Lower leg skin (tissue), 4 donors: ENCODE data around the gene TNNI2. TPM values are rescaled to one million over a fixed set of nuclear protein-coding genes. Genes with fewer than 3 reads are reported as not detected.
A peak's percentile ranks its signal among the peaks of the same experiment; 100 is the strongest.

Experiments used
- DNase-seq, 2 donors: peaks; one replicate each; pipeline ENCODE4 v3.0.0-alpha.2; 2019; ENCODE audit warnings: low spot score in 2 of 2
- H3K4me3 ChIP-seq: fragments of 200-600 bp; sonication (generic); 2 replicates; pipeline ENCODE4 v1.5.1; 2017; ENCODE audit warnings: mild to moderate bottlenecking, low read depth; ENCODE audit not compliant: poor library complexity, severe bottlenecking
- POLR2A ChIP-seq, 2 donors: fragments of 450-650 bp; IDR thresholded peaks; one replicate each; pipeline ENCODE4 v1.6.1; 2016 to 2017; ENCODE audit warnings: antibody characterized with exemption in 2 of 2, mild to moderate bottlenecking in 1 of 2, moderate library complexity in 1 of 2
- whole genome bisulfite sequencing, 2 donors: methylation state at CpG; one replicate each; pipeline ENCODE4 v1.1.5; 2018; 5-methylcytosine and 5-hydroxymethylcytosine counted together
- intact Hi-C: fragments of 100-400 bp; cut with DNase I; formaldehyde crosslinking; loops from one replicate; pipeline ENCODE4 v1.15.0; 2023; ENCODE audit warnings: low total_unique reads
- total RNA-seq, 4 donors: library from RNA; depleted of rRNA; stranded (reverse); fragments of >200 nt; gene quantifications; one replicate each; pipeline ENCODE4 v1.1.0, GENCODE V29; 2016
- TF ChIP-seq, protein P1 (sequence below), 3 donors: fragments of 450-650 bp; IDR thresholded peaks; one replicate each; pipeline ENCODE4 v1.5.1; 2016; ENCODE audit warnings: antibody characterized with exemption in 3 of 3, mild to moderate bottlenecking in 3 of 3, moderate library complexity in 2 of 3

The TNNI2 gene
- total RNA-seq, 4 donors from 2014 or later, result 10.7 to 17.7 (median 15.8) TPM

DNA sequence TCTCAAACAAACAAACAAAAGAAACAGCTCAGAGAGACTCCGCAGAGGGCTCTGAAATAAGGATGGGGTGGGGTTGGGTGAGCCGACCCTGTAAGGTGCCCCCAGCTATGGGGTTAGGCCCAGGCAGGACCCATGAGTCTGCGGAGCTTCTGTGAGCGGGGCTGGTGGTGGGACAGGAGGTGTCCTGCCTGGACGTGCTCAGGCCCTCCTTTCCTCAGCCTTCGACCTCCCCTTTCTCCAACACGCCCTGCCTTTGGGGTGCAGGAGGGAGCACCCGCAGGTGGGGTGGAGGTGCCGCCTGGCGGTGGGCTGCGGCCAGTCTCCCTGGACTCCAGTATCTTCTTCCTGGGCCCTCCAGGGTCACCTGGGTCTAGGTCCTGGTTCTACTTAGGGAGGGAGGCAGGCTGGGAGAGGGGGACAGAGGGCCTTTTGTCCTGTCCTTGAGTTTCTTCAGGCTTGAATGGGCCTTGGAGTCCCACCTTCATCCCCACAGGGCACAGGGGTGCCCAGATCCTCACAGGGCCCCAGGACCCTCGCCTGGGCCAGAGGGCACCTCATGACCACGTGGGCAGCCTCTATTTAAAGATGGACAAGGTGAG lies 40.7 kb downstream of the TNNI2 start:
- WGBS, 2 donors, result 58 to 67% methylated on average over 13 of the region's 13 CpGs

DNA sequence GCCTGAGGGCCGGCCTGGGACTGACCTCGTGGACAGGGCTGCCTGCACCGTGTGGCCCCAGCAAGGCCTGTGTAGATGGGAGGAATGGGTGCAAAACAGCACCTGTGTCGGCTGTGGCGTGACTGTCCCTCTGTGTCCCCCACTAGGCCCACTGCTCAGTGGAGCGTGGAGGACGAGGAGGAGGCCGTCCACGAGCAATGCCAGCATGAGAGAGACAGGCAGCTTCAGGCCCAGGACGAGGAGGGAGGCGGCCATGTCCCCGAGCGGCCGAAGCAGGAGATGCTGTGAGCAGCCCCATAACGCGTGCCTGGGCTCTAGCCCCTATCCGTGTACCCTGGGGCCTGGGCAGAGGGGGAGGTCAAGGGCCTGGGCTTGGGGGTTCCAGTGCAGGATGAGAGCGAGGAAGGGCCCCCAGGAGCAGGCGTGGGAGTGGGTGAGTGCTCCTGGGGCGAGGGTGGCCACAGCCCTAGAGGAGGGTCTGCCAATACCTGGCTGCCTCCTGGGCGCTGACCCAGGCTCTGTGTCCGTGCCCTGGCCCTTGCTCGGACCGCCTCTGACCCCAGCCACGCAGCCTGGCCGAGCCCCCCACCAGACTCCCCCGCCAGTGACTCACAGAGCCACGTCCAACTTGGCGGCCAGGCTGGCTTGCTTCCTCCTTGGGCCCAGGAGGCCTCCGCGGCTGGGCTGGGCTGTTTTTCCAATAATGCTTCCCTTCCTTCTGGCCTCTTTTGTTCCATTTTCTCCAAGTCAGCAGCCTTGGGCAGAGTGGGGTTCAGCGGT lies 41.4 kb downstream of the TNNI2 start:
- 55 to 58% methylated on average over 31 to 32 of the region's 32 CpGs for WGBS, 2 donors
- TF ChIP-seq POLR2A (IDR thresholded peaks at IDR 0.05), result no peak
- TF ChIP-seq, protein P1, sequence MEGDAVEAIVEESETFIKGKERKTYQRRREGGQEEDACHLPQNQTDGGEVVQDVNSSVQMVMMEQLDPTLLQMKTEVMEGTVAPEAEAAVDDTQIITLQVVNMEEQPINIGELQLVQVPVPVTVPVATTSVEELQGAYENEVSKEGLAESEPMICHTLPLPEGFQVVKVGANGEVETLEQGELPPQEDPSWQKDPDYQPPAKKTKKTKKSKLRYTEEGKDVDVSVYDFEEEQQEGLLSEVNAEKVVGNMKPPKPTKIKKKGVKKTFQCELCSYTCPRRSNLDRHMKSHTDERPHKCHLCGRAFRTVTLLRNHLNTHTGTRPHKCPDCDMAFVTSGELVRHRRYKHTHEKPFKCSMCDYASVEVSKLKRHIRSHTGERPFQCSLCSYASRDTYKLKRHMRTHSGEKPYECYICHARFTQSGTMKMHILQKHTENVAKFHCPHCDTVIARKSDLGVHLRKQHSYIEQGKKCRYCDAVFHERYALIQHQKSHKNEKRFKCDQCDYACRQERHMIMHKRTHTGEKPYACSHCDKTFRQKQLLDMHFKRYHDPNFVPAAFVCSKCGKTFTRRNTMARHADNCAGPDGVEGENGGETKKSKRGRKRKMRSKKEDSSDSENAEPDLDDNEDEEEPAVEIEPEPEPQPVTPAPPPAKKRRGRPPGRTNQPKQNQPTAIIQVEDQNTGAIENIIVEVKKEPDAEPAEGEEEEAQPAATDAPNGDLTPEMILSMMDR (IDR thresholded peaks at IDR 0.05), result no peak
- intact Hi-C loops, result loop anchor here (5.0 kb wide), 2 partner anchors 42 to 188 kb away; no protein-coding TSS in a partner anchor
- DNase-seq, result peak in 1 of 2 donors; percentile 94
- H3K4me3 ChIP-seq, result no peak overlapping the region

More for the DNA sequence above, 40.7 kb downstream of the TNNI2 start:
- TF ChIP-seq, protein P1 (IDR thresholded peaks at IDR 0.05), result no peak
- no peak for TF ChIP-seq POLR2A (IDR thresholded peaks at IDR 0.05)
- no peak overlapping the region for H3K4me3 ChIP-seq
- intact Hi-C loops, result no loop called here
- DNase-seq, result peak in 1 of 2 donors; percentile 85

DNA sequence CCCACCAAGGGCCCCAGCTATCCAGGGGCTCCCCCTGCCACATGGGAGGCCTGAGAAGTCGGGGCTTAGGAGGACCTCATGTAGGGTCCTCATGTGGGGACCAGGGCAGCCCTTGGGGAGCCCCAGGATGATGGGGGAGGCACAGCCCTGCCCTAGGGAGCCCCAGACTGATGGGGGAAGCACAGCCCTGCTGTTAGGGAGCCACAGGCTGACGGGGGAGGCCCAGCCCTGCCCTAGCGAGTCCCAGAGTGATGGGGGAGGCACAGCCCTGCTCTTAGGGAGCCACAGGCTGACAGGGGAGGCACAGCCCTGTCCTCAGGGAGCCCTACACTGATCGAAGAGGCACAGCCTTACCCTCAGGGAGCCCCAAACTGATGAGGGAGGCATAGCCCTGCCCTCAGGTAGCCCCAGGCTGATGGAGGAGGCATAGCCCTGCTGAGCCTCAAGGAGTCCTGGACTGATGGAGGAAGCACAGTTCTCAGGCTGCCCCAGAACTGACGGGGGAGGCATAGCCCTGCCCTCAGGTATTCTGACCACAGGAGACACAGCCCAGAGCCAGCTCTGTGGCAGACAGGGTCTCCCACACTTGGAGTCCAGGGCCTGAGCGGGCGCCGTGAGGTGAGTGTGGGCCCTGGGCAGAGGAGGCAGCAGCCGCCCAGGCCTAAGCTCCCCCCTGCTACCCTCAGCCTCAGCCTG lies 42.1 kb downstream of the TNNI2 start:
- H3K4me3 ChIP-seq, result no peak overlapping the region
- TF ChIP-seq, protein P1 (IDR thresholded peaks at IDR 0.05), result no peak
- no peak for TF ChIP-seq POLR2A (IDR thresholded peaks at IDR 0.05)
- intact Hi-C loops, result loop anchor here (5.0 kb wide), 2 partner anchors 41 to 189 kb away; no protein-coding TSS in a partner anchor
- WGBS, 2 donors, result 40 to 52% methylated on average over 3 to 9 of the region's 9 CpGs
- no peak for DNase-seq

DNA sequence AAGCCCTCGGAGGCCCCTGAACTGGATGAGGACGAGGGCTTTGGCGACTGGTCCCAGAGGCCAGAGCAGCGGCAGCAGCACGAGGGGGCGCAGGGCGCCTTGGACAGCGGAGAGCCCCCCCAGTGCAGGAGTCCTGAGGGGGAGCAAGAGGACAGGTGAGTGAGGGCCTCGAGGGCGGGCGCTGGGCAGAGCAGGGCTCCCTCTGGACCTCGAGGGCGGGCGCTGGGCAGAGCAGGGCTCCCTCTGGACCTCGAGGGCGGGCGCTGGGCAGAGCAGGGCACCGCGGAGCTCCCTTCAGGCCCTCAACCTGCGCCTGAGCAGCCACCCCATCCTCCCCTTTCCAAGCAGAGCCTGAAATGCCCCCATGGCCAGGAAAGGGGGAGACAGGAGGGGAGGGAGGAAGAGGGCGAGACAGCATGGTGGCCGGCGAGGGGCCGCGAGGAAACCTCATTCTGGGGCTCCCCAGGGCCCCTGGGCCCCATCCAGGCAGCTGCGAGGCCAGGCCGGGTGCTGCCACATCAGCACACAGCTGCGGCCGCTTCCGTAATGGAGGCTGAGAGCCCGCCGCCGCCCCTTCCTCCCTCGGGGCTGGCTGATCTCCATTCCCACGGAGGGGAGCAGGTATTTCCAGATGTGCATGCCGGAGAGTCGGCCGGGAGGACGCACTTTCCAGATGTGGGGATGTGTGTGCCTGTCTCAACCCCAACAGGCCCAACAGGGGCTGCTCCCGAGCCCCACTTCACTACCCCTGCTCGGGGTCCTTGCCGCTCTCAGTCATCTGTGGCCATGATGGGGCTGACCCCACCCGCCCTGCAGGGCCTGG lies 42.9 kb downstream of the TNNI2 start:
- no peak overlapping the region for H3K4me3 ChIP-seq
- TF ChIP-seq, protein P1 (IDR thresholded peaks at IDR 0.05), result no peak
- no peak for TF ChIP-seq POLR2A (IDR thresholded peaks at IDR 0.05)
- intact Hi-C loops, result loop anchor here (5.0 kb wide), 2 partner anchors 41 to 189 kb away; no protein-coding TSS in a partner anchor
- 55 to 57% methylated on average over 29 to 43 of the region's 43 CpGs for WGBS, 2 donors
- DNase-seq, result peak in 1 of 2 donors; percentile 87
